HUES48 (cell line): ENCODE measurements around the gene FNDC5.
A peak's percentile ranks its signal among the peaks of the same experiment; 100 is the strongest.

Source experiments
- H3K27ac ChIP-seq: one replicate; pipeline ENCODE4 v1.7.0; 2013; ENCODE audit warnings: low read depth, low read length, inconsistent platforms
- H3K27me3 ChIP-seq: 2 replicates; pipeline ENCODE4 v1.6.1; 2013; ENCODE audit warnings: mild to moderate bottlenecking, low read length; ENCODE audit not compliant: control insufficient read depth, insufficient read depth
- H3K36me3 ChIP-seq: 2 replicates; pipeline ENCODE4 v1.6.1; 2013; ENCODE audit warnings: low read length; ENCODE audit not compliant: control insufficient read depth, insufficient read depth
- H3K4me1 ChIP-seq: 2 replicates; pipeline ENCODE4 v1.6.1; 2013; ENCODE audit warnings: mild to moderate bottlenecking, low read length; ENCODE audit not compliant: control insufficient read depth, insufficient read depth
- H3K4me3 ChIP-seq: 2 replicates; pipeline ENCODE4 v1.5.1; 2013; ENCODE audit warnings: mild to moderate bottlenecking, low read depth, low read length
- H3K9ac ChIP-seq: 2 replicates; pipeline ENCODE4 v1.6.1; 2013; ENCODE audit warnings: mild to moderate bottlenecking, low read depth, low read length, moderate library complexity
- H3K9me3 ChIP-seq: 2 replicates; pipeline ENCODE4 v1.6.1; 2013; ENCODE audit warnings: low read length; ENCODE audit not compliant: control insufficient read depth, insufficient read depth

Gene FNDC5

DNA sequence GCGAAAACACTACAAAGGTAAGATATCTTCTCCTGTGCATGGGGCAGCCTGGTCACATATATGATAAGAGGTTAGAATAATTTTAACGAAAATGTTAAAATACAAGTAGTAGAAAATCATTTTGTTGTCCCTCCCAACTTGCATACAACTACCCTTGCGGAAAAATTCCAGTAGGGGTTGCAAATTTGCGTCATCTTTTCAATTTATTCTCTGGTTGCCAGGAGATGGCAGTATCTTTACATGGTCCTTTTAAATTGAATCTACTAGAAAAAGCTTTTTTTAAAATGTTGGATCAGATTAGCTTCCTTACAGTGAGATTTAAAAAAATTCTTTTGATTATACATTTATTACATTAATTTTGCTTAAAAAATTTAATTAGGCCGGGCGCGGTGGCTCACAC lies 42.4 kb downstream of the FNDC5 start:
- Histone ChIP-seq H3K4me3 (no peak overlapping the region), H3K9ac (no peak overlapping the region), H3K4me1 (no peaks in the 10 kb centered on the region), H3K27ac (no peak overlapping the region), H3K27me3 (no peaks in the 10 kb centered on the region), H3K9me3 (no peaks in the 10 kb centered on the region), H3K36me3 (peaks cover 85% of the 10 kb centered on the region)

- Histone ChIP-seq H3K27me3 (no peaks in the 10 kb centered on the region), H3K27ac (no peak overlapping the region), H3K9me3 (no peaks in the 10 kb centered on the region), H3K4me3 (no peak overlapping the region), H3K9ac (no peak overlapping the region), H3K4me1 (no peaks in the 10 kb centered on the region), H3K36me3 (peaks cover 56% of the 10 kb centered on the region)
Measured at GRCh38 chr1:32825181-32825580, 45.5 kb downstream of the FNDC5 start.

- Histone ChIP-seq H3K4me1 (peaks cover 7% of the 10 kb centered on the region), H3K9ac (peak overlapping the region; percentile 93), H3K4me3 (peak overlapping the region; percentile 84), H3K36me3 (peaks cover 15% of the 10 kb centered on the region), H3K27me3 (no peaks in the 10 kb centered on the region), H3K9me3 (no peaks in the 10 kb centered on the region), H3K27ac (peak overlapping the region; percentile 99)
Measured at GRCh38 chr1:32818804-32819541, 51.7 kb downstream of the FNDC5 start.

GRCh38 chr1:32817815-32818786 lies 52.6 kb downstream of the FNDC5 start:
- Histone ChIP-seq H3K9me3 (no peaks in the 10 kb centered on the region), H3K36me3 (peaks cover 13% of the 10 kb centered on the region), H3K27ac (peak overlapping the region; percentile 99), H3K4me3 (peak overlapping the region; percentile 84), H3K9ac (peak overlapping the region; percentile 93), H3K4me1 (peaks cover 8% of the 10 kb centered on the region), H3K27me3 (no peaks in the 10 kb centered on the region)

GRCh38 chr1:32817159-32817814 lies 53.4 kb downstream of the FNDC5 start, which contains the start of the genes S100PBP and YARS1:
Gene S100PBP, plus strand, starts transcription at chr1:32817653. Its CDS starts 8,447 bp downstream, at chr1:32826100.
Gene YARS1, minus strand, starts transcription at chr1:32817358. Its CDS starts 114 bp downstream, at chr1:32817244.
- Histone ChIP-seq H3K4me3 (peak within 1 kb of the TSS; percentile 95), H3K9me3 (no peaks in the 10 kb centered on the region), H3K4me1 (peaks cover 9% of the 10 kb centered on the region), H3K9ac (peak within 1 kb of the TSS; percentile 98), H3K27me3 (no peaks in the 10 kb centered on the region), H3K27ac (peak within 1 kb of the TSS; percentile 99), H3K36me3 (peaks cover 13% of the 10 kb centered on the region)

DNA sequence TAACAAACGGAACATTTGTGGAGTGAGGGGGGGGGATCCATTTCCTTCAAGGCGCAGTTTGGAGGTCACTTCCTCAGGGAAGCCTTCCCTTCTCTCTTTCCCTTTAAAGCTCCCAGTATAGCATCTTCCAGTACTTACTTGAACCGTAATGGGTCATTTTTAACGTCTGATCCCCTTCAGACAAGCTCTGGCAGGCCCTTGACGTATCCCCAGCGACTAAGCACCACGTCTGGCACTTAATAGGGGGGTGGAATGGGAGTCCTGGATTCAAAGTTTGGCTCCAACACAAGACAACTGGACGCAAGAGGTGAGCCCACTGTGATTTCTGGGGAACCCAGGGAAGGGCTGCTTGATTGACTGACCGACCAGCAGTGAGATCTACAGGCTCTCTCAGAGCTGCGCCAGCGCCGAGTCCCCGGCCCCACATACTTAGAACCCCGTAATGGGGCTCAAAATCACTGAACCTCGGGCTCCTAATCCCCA lies 54.0 kb downstream of the FNDC5 start:
- Histone ChIP-seq H3K27me3 (no peaks in the 10 kb centered on the region), H3K4me3 (peak overlapping the region; percentile 95), H3K9me3 (no peaks in the 10 kb centered on the region), H3K27ac (peak overlapping the region; percentile 96), H3K36me3 (peaks cover 14% of the 10 kb centered on the region), H3K4me1 (peaks cover 14% of the 10 kb centered on the region), H3K9ac (peak overlapping the region; percentile 98)

DNA sequence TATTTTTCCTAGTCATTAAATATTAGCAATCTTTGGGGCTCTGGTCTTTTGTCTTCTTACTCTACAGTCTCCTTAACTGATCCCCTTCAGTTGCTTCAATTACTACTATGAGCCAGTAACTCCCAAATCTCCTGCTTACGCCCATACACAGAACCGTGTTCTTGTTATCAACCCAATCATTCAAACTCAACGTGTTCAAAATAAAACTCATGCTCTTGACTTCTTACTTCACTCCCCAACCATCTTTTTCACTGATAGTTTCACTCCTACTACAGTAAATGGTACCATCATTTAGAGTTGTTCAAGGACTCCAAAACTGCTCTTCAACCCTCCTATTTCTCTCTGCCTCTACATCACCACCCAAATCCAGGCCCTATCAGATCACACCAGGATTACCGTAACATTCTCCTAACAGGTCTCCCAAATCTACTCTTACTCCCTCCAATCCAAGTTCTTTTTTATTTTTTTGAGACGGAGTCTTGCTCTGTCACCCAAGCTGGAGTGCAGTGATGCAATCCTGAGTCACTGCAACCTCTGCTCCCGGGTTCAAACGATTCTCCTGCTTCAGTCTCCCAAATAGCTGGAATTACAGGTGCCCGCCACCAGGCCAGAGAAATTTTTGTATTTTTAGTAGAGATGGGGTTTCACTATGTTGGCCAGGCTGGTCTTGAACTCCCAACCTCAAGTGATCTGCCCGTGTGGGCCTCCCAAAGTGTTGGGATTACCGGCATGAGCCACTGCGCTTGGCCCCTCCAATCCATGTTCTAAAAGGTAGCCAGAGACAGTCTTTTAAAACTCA lies 56.6 kb downstream of the FNDC5 start:
- Histone ChIP-seq H3K36me3 (peaks cover 39% of the 10 kb centered on the region), H3K4me3 (no peak overlapping the region), H3K9ac (no peak overlapping the region), H3K27me3 (no peaks in the 10 kb centered on the region), H3K4me1 (peaks cover 18% of the 10 kb centered on the region), H3K27ac (peak overlapping the region; percentile 10), H3K9me3 (no peaks in the 10 kb centered on the region)
